Esophagus squamous epithelium (tissue), 5 donors: ENCODE results near the gene PAIP1. TPM values are rescaled to one million over a fixed set of nuclear protein-coding genes. Genes with fewer than 3 reads are reported as not detected.

Experiments
- DNase-seq: peaks from one replicate; lab custom pipeline; 2025; lab: John Stamatoyannopoulos, UW
- H3K27ac ChIP-seq, 4 donors: fragments of 200-600 bp; sonication (generic); one replicate each; pipeline ENCODE4 v1.5.1; 2016 to 2019; ENCODE audit warnings: mild to moderate bottlenecking in 1 of 4
- H3K27me3 ChIP-seq, 4 donors: fragments of 200-600 bp; sonication (generic); 1 replicate in 3 of 4; 2 replicates in 1 of 4; pipeline versions ENCODE4 v1.5.1 to v1.6.0; 2017 to 2021; ENCODE audit warnings: antibody characterized with exemption in 1 of 4
- H3K36me3 ChIP-seq, 3 donors: fragments of 200-600 bp; sonication (generic); one replicate each; pipeline ENCODE4 v1.5.1; 2016 to 2019
- H3K4me1 ChIP-seq, 3 donors: fragments of 200-600 bp; sonication (generic); one replicate each; pipeline ENCODE4 v1.5.1; 2017 to 2019
- H3K4me3 ChIP-seq, 4 donors: fragments of 200-600 bp; sonication (generic); 1 replicate in 3 of 4; 2 replicates in 1 of 4; pipeline ENCODE4 v1.5.1; 2016 to 2019; ENCODE audit warnings: mild to moderate bottlenecking in 2 of 4, moderate library complexity in 1 of 4
- H3K9me3 ChIP-seq, 3 donors: fragments of 200-600 bp; sonication (generic); one replicate each; pipeline ENCODE4 v1.5.1; 2016 to 2019
- CTCF ChIP-seq, 6 experiments: fragments of 450-650 bp in 4 of 6; fragments of 200-600 bp in 2 of 6; sonication (generic) in 2 of 6; IDR thresholded peaks; one replicate each; pipeline ENCODE4 v1.5.1; 2016 to 2019; ENCODE audit warnings: antibody characterized with exemption in 6 of 6, mild to moderate bottlenecking in 4 of 6, moderate library complexity in 4 of 6
- POLR2A ChIP-seq, 4 donors: fragments of 450-650 bp; IDR thresholded peaks; one replicate each; pipeline ENCODE4 v1.6.1; 2017; ENCODE audit warnings: antibody characterized with exemption in 4 of 4, mild to moderate bottlenecking in 4 of 4, moderate library complexity in 3 of 4
- WGBS, 2 donors: methylation state at CpG; one replicate each; pipeline ENCODE4 v1.1.5; 2018; 5-methylcytosine and 5-hydroxymethylcytosine counted together
- intact Hi-C: fragments of 100-400 bp; cut with DNase I; formaldehyde crosslinking; loops from one replicate; pipeline ENCODE4 v1.15.0; 2022
- total RNA-seq, 4 donors: library from RNA; depleted of rRNA; stranded (reverse); fragments of >200 nt; gene quantifications; one replicate each; pipeline ENCODE4 v1.1.0, GENCODE V29; 2016
- donor health status: DM: yes; HTN: yes; CAD: no.

Gene PAIP1
- total RNA-seq, 4 donors from 2014 or later: 27.7 to 61.4 (median 51.3) TPM

- peaks cover 0 to 100% (median 10%) of the 10 kb centered on the region in 3 donors for H3K36me3 ChIP-seq
- no peak overlapping the region for H3K4me3 ChIP-seq
- H3K27me3 ChIP-seq: no peaks in the 10 kb centered on the region
- intact Hi-C loops: no loop called here
- no peak overlapping the region for H3K27ac ChIP-seq
- H3K4me1 ChIP-seq: no peaks in the 10 kb centered on the region
- no peak for DNase-seq
- H3K9me3 ChIP-seq: no peaks in the 10 kb centered on the region
- no peak for TF ChIP-seq POLR2A (IDR thresholded peaks at IDR 0.05)
- TF ChIP-seq CTCF (IDR thresholded peaks at IDR 0.05): no peak
Measured at GRCh38 chr5:43543434-43543833, 13.4 kb downstream of the PAIP1 start.

GRCh38 chr5:43540746-43541145 lies 16.1 kb downstream of the PAIP1 start:
- WGBS, 2 donors: 86 to 88% methylated on average over 6 of the region's 6 CpGs
- H3K36me3 ChIP-seq: peaks cover 0 to 100% (median 11%) of the 10 kb centered on the region in 3 donors

GRCh38 chr5:43536972-43537371 lies 19.9 kb downstream of the PAIP1 start:
- Histone ChIP-seq H3K36me3 (peaks cover 0 to 100% (median 15%) of the 10 kb centered on the region in 3 donors), H3K27ac (no peak overlapping the region), H3K27me3 (no peaks in the 10 kb centered on the region), H3K4me1 (no peaks in the 10 kb centered on the region), H3K9me3 (no peaks in the 10 kb centered on the region), H3K4me3 (no peak overlapping the region)
- no peak for DNase-seq
- no peak for TF ChIP-seq CTCF (IDR thresholded peaks at IDR 0.05)
- TF ChIP-seq POLR2A (IDR thresholded peaks at IDR 0.05): no peak
- intact Hi-C loops: no loop called here

More at GRCh38 chr5:43540746-43541145, 16.1 kb downstream of the PAIP1 start:
- Histone ChIP-seq H3K4me3 (no peak overlapping the region), H3K27ac (no peak overlapping the region), H3K9me3 (no peaks in the 10 kb centered on the region), H3K4me1 (no peaks in the 10 kb centered on the region), H3K27me3 (no peaks in the 10 kb centered on the region)
- no peak for DNase-seq
- intact Hi-C loops: no loop called here
- no peak for TF ChIP-seq POLR2A (IDR thresholded peaks at IDR 0.05)
- no peak for TF ChIP-seq CTCF (IDR thresholded peaks at IDR 0.05)

- Histone ChIP-seq H3K27ac (no peak overlapping the region), H3K36me3 (peaks cover 0 to 98% (median 24%) of the 10 kb centered on the region in 3 donors), H3K4me3 (no peak overlapping the region), H3K27me3 (no peaks in the 10 kb centered on the region), H3K4me1 (no peaks in the 10 kb centered on the region), H3K9me3 (no peaks in the 10 kb centered on the region)
- 75 to 80% methylated on average over 2 of the region's 2 CpGs for WGBS, 2 donors
- TF ChIP-seq POLR2A (IDR thresholded peaks at IDR 0.05) (no peak), CTCF (IDR thresholded peaks at IDR 0.05) (no peak)
- intact Hi-C loops: no loop called here
- no peak for DNase-seq
Measured at GRCh38 chr5:43533646-43534045, 23.2 kb downstream of the PAIP1 start.

GRCh38 chr5:43530648-43531047 lies 26.2 kb downstream of the PAIP1 start:
- TF ChIP-seq CTCF (IDR thresholded peaks at IDR 0.05) (no peak), POLR2A (IDR thresholded peaks at IDR 0.05) (no peak)
- H3K27me3 ChIP-seq: no peaks in the 10 kb centered on the region
- WGBS, 2 donors: 85 to 96% methylated on average over 2 of the region's 2 CpGs
- peaks cover 0 to 91% (median 18%) of the 10 kb centered on the region in 3 donors for H3K36me3 ChIP-seq
- no peak for DNase-seq
- no peak overlapping the region for H3K27ac ChIP-seq
- intact Hi-C loops: no loop called here
- no peak overlapping the region for H3K4me3 ChIP-seq
- no peaks in the 10 kb centered on the region for H3K4me1 ChIP-seq
- H3K9me3 ChIP-seq: no peaks in the 10 kb centered on the region
